Hepatocyte (in vitro differentiated cells): Measurements from ENCODE around the gene CDC42SE1. TPM values are rescaled to one million over a fixed set of nuclear protein-coding genes. Genes with fewer than 3 reads are reported as not detected.

Source experiments
- DNase-seq: peaks from one replicate; pipeline ENCODE4 v3.0.0-alpha.2; 2016; ENCODE audit warnings: low spot score
- H2AFZ ChIP-seq: fragments of 200-600 bp; sonication (generic); 2 replicates; pipeline ENCODE4 v1.6.0; 2016; ENCODE audit warnings: antibody characterized with exemption, mild to moderate bottlenecking
- H3K27ac ChIP-seq: fragments of 200-600 bp; sonication (generic); 2 replicates; pipeline ENCODE4 v1.5.1; 2016; ENCODE audit warnings: mild to moderate bottlenecking
- H3K27me3 ChIP-seq: fragments of 200-600 bp; sonication (generic); 2 replicates; pipeline ENCODE4 v1.6.1; 2016
- H3K36me3 ChIP-seq: fragments of 200-600 bp; sonication (generic); replicated peaks from 2 replicates; pipeline ENCODE4 v1.5.1; 2016; ENCODE audit warnings: low read depth; ENCODE audit not compliant: insufficient read depth
- H3K4me1 ChIP-seq: fragments of 200-600 bp; sonication (generic); 2 replicates; pipeline ENCODE4 v1.5.1; 2016; ENCODE audit warnings: mild to moderate bottlenecking, moderate library complexity; ENCODE audit not compliant: insufficient read depth
- H3K4me2 ChIP-seq: fragments of 200-600 bp; sonication (generic); 2 replicates; pipeline ENCODE4 v1.6.0; 2016
- H3K4me3 ChIP-seq: fragments of 200-600 bp; sonication (generic); 2 replicates; pipeline ENCODE4 v1.5.1; 2016; ENCODE audit warnings: mild to moderate bottlenecking
- H3K79me2 ChIP-seq: fragments of 200-600 bp; sonication (generic); 2 replicates; pipeline ENCODE4 v1.6.0; 2017; ENCODE audit warnings: mild to moderate bottlenecking
- H3K9me2 ChIP-seq: fragments of 200-600 bp; sonication (generic); replicated peaks from 2 replicates; pipeline ENCODE4 v1.6.0; 2017; ENCODE audit warnings: mild to moderate bottlenecking; ENCODE audit not compliant: insufficient read depth
- H3K9me3 ChIP-seq: fragments of 200-600 bp; sonication (generic); 2 replicates; pipeline ENCODE4 v1.5.1; 2016; ENCODE audit warnings: low read depth, mild to moderate bottlenecking
- H4K20me1 ChIP-seq: fragments of 200-600 bp; sonication (generic); 2 replicates; pipeline ENCODE4 v1.6.0; 2016; ENCODE audit warnings: mild to moderate bottlenecking; ENCODE audit not compliant: insufficient read depth, poor library complexity, severe bottlenecking
- EZH2 ChIP-seq: fragments of 200-600 bp; sonication (generic); IDR thresholded peaks from 2 replicates; pipeline ENCODE4 v1.6.1; 2016; ENCODE audit warnings: antibody characterized with exemption, mild to moderate bottlenecking, borderline replicate concordance
- EZH2phosphoT487 ChIP-seq: fragments of 200-600 bp; sonication (generic); IDR thresholded peaks from one replicate; pipeline ENCODE4 v1.6.1; 2018; ENCODE audit warnings: antibody characterized with exemption, mild to moderate bottlenecking, low read depth, moderate library complexity; ENCODE audit not compliant: unreplicated experiment, severe bottlenecking
- WGBS: methylation state at CpG from one replicate; pipeline ENCODE4 v1.1.6; 2016; ENCODE audit warnings: low lambda C conversion rate; ENCODE audit errors: missing lambda C conversion rate; 5-methylcytosine and 5-hydroxymethylcytosine counted together
- polyA plus RNA-seq: library from polyadenylated mRNA; unstranded; fragments of >200 nt; fragmentation: Nextera tagmentation; extraction: Ambion mirVana; gene quantifications from 2 replicates; pipeline ENCODE4 v1.2.1, GENCODE V29; 2016
- total RNA-seq: library from RNA; depleted of rRNA; stranded (reverse); fragments of >200 nt; gene quantifications from 2 replicates; pipeline ENCODE4 v1.2.3, GENCODE V29; 2014
- TF ChIP-seq, protein P1 (sequence below): fragments of 200-600 bp; sonication (generic); IDR thresholded peaks from 2 replicates; pipeline ENCODE4 v1.5.1; 2016; ENCODE audit warnings: antibody characterized with exemption, mild to moderate bottlenecking; ENCODE audit not compliant: poor library complexity

Gene CDC42SE1
- total and polyA plus RNA-seq, 2 experiments from 2014 or later = 19.0 to 60.2 TPM

DNA sequence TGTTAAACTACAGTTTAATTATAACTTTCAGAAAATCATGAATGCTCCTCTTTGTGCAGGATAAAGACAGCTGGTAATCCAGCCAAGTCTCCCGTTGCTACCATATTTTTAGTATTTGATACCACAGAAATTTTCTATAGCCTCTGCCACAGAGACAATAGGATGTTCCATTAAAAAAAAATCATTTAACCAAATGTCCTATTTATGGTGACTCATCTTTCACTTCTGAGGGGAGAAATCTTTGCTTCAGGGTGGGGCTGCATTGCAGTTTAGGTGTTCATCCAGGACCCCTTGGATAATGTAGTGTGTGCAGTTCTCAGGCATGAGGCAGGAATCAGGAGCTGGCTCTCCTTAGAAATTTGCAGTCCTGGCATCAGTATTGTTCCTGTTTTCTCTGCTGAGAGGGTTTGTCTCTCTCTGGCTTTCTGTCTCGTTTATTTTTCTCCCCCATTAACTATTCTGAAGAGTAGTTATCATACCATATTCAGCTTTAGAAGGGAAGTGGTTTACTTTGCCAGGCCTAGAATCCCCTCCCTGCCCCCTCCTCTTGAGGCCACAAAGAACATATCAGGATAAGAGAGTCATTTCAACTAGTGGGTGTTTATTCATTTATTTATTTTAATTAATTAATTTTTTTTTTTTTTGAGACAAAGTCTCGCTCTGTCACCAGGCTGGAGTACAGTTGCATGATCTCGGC lies 48.1 kb downstream of the CDC42SE1 start:
- H2AFZ ChIP-seq = no peak overlapping the region
- H3K9me2 ChIP-seq = no peaks in the 10 kb centered on the region
- peak overlapping the region; percentile 82 for H3K27ac ChIP-seq
- no peaks in the 10 kb centered on the region for H3K27me3 ChIP-seq
- H3K4me3 ChIP-seq = no peak overlapping the region
- TF ChIP-seq, protein P1, sequence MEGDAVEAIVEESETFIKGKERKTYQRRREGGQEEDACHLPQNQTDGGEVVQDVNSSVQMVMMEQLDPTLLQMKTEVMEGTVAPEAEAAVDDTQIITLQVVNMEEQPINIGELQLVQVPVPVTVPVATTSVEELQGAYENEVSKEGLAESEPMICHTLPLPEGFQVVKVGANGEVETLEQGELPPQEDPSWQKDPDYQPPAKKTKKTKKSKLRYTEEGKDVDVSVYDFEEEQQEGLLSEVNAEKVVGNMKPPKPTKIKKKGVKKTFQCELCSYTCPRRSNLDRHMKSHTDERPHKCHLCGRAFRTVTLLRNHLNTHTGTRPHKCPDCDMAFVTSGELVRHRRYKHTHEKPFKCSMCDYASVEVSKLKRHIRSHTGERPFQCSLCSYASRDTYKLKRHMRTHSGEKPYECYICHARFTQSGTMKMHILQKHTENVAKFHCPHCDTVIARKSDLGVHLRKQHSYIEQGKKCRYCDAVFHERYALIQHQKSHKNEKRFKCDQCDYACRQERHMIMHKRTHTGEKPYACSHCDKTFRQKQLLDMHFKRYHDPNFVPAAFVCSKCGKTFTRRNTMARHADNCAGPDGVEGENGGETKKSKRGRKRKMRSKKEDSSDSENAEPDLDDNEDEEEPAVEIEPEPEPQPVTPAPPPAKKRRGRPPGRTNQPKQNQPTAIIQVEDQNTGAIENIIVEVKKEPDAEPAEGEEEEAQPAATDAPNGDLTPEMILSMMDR = no peak
- TF ChIP-seq EZH2phosphoT487 (no peak), EZH2 (no peak)
- H3K4me2 ChIP-seq = no peak overlapping the region
- no peaks in the 10 kb centered on the region for H3K9me3 ChIP-seq
- no peak for DNase-seq
- no peaks in the 10 kb centered on the region for H3K36me3 ChIP-seq
- no peaks in the 10 kb centered on the region for H4K20me1 ChIP-seq
- peaks cover 45% of the 10 kb centered on the region for H3K4me1 ChIP-seq
- peaks cover 59% of the 10 kb centered on the region for H3K79me2 ChIP-seq
- 86% methylated on average over 4 of the region's 4 CpGs for WGBS

DNA sequence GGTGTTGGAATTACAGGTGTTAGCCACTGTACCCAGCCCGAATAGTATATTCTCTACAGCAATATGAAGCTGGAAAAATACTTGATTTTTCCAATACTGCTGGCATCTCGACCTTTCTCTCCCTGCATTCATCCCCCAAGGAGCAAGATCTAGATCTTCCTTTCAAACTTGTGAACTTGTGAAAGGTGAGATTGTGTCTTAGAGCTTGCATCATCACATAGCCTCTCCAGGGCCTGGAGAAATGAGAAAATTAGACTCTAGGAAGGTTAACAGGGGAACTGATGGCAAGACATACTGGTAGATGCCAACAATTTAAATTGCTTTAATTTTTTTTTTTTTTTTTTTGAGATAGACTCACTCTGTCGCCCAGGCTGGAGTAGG lies 49.1 kb downstream of the CDC42SE1 start:
- 97% methylated on average over 3 of the region's 3 CpGs for WGBS
- no peaks in the 10 kb centered on the region for H3K9me3 ChIP-seq
- H3K27me3 ChIP-seq = no peaks in the 10 kb centered on the region
- H3K27ac ChIP-seq = no peak overlapping the region
- no peak overlapping the region for H3K4me2 ChIP-seq
- TF ChIP-seq EZH2phosphoT487 (no peak), EZH2 (no peak)
- H2AFZ ChIP-seq = no peak overlapping the region
- H3K36me3 ChIP-seq = no peaks in the 10 kb centered on the region
- H3K9me2 ChIP-seq = no peaks in the 10 kb centered on the region
- no peak for DNase-seq
- H3K4me1 ChIP-seq = peaks cover 48% of the 10 kb centered on the region
- no peak overlapping the region for H3K4me3 ChIP-seq
- peaks cover 55% of the 10 kb centered on the region for H3K79me2 ChIP-seq
- no peaks in the 10 kb centered on the region for H4K20me1 ChIP-seq

DNA sequence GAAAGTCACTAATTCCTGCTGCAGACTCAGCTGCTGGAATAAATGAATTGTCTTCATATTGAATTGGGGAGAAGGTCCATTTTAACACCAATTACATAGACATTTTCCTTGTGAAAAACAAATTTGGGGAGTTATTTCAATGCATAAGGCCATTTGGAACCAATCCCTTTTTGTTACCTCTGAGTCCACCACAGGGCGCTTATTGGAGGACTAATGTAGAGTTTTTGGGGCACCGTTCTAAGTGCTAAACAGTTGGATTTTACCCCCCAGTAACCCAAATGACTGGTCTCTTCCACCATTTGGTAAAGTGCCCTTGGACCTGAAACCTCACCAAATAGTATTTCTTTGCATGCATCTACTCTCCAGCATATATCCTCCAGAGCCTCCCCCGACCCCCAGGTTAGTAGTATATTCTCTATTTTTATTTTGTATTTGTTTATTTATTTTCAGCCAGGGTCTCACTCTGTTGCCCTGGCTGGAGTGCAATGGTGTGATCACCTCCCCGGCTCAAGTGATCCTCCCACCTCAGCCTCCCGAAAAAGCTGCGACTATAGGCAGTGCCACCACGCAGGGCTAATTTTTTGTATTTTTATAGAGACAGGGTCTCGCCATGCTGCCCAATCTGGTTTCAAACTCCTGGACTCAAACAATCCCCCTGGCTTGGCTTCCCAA lies 49.6 kb downstream of the CDC42SE1 start:
- no peak for DNase-seq
- no peaks in the 10 kb centered on the region for H4K20me1 ChIP-seq
- peaks cover 55% of the 10 kb centered on the region for H3K79me2 ChIP-seq
- H3K36me3 ChIP-seq = no peaks in the 10 kb centered on the region
- H3K4me1 ChIP-seq = peaks cover 53% of the 10 kb centered on the region
- H3K9me2 ChIP-seq = no peaks in the 10 kb centered on the region
- no peak for TF ChIP-seq EZH2
- TF ChIP-seq, protein P1 = no peak
- TF ChIP-seq EZH2phosphoT487 = no peak
- no peaks in the 10 kb centered on the region for H3K9me3 ChIP-seq
- peak overlapping the region; percentile 79 for H3K4me2 ChIP-seq
- no peak overlapping the region for H3K4me3 ChIP-seq
- H2AFZ ChIP-seq = no peak overlapping the region
- H3K27me3 ChIP-seq = no peaks in the 10 kb centered on the region
- 92% methylated on average over 8 of the region's 8 CpGs for WGBS
- peak overlapping the region; percentile 88 for H3K27ac ChIP-seq

DNA sequence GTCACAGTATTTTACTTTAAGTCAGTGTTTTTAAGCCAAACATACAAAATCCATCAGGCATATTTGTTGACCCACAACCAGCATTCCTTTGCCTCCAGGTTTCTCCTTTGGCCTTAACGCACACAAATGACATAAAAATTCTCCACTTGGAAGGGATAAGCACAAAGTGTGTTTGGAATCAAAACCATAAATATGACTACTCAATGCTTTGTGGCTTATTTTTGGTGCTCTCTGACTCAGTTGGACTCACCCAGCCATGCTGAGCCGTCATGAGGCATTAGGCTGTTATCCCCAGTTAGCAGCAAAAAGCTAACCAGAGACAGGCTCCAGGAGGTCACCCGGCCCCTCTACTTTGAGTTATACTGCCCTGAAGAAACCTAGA lies 50.2 kb downstream of the CDC42SE1 start:
- 31% methylated on average over 3 of the region's 3 CpGs for WGBS
- no peak for DNase-seq
- no peaks in the 10 kb centered on the region for H3K27me3 ChIP-seq
- H4K20me1 ChIP-seq = no peaks in the 10 kb centered on the region
- peaks cover 57% of the 10 kb centered on the region for H3K4me1 ChIP-seq
- H3K4me2 ChIP-seq = peak overlapping the region; percentile 79
- no peaks in the 10 kb centered on the region for H3K36me3 ChIP-seq
- no peaks in the 10 kb centered on the region for H3K9me3 ChIP-seq
- peak overlapping the region; percentile 88 for H3K27ac ChIP-seq
- TF ChIP-seq EZH2 = no peak
- TF ChIP-seq, protein P1 = no peak
- no peak for TF ChIP-seq EZH2phosphoT487
- peak overlapping the region; percentile 87 for H2AFZ ChIP-seq
- no peaks in the 10 kb centered on the region for H3K9me2 ChIP-seq
- peaks cover 55% of the 10 kb centered on the region for H3K79me2 ChIP-seq
- H3K4me3 ChIP-seq = peak overlapping the region; percentile 69
